ENCODE measurements around the gene PNMA8C.

The PNMA8C gene

GRCh38 chr19:46411925-46412649 is 16.6 kb downstream of the PNMA8C start:
- no peak overlapping the region for H3K4me3 ChIP-seq (ENCODE audit: low read depth, low read length)
- TF ChIP-seq CTCF (IDR thresholded peaks at IDR 0.05; ENCODE audit: low read depth, low read length, missing control alignments), result no peak
- DNase-seq (ENCODE audit: low read depth), result no peak

- no peak overlapping the region for H3K4me3 ChIP-seq (ENCODE audit: low read depth, low read length)
- TF ChIP-seq CTCF (IDR thresholded peaks at IDR 0.05; ENCODE audit: low read depth, low read length, missing control alignments), result no peak
These were observed 17.4 kb downstream of the PNMA8C start for GRCh38 chr19:46411088-46411924.

GRCh38 chr19:46410205-46411087 is 18.3 kb downstream of the PNMA8C start:
- no peak for DNase-seq (ENCODE audit: low read depth)
- no peak overlapping the region for H3K4me3 ChIP-seq (ENCODE audit: low read depth, low read length)
- TF ChIP-seq CTCF (IDR thresholded peaks at IDR 0.05; ENCODE audit: low read depth, low read length, missing control alignments), result no peak

More at GRCh38 chr19:46411088-46411924, 17.4 kb downstream of the PNMA8C start:
- DNase-seq (ENCODE audit: low read depth), result no peak

- TF ChIP-seq CTCF (IDR thresholded peaks at IDR 0.05; ENCODE audit: low read depth, low read length, missing control alignments), result no peak
These were observed 19.5 kb downstream of the PNMA8C start for GRCh38 chr19:46409191-46409590.

GRCh38 chr19:46408664-46409039 is 20.1 kb downstream of the PNMA8C start:
- DNase-seq (ENCODE audit: low read depth), result no peak
- no peak overlapping the region for H3K4me3 ChIP-seq (ENCODE audit: low read depth, low read length)
- TF ChIP-seq CTCF (IDR thresholded peaks at IDR 0.05; ENCODE audit: low read depth, low read length, missing control alignments), result no peak

More at GRCh38 chr19:46409191-46409590, 19.5 kb downstream of the PNMA8C start:
- no peak for DNase-seq (ENCODE audit: low read depth)
- H3K4me3 ChIP-seq (ENCODE audit: low read depth, low read length), result no peak overlapping the region

GRCh38 chr19:46407856-46408663 is 20.7 kb downstream of the PNMA8C start:
- no peak overlapping the region for H3K4me3 ChIP-seq (ENCODE audit: low read depth, low read length)
- no peak for TF ChIP-seq CTCF (IDR thresholded peaks at IDR 0.05; ENCODE audit: low read depth, low read length, missing control alignments)
- no peak for DNase-seq (ENCODE audit: low read depth)

Measured in GM12864 (cell line).